Panc1 (cell line): ENCODE data around the gene CORO2A.

ENCODE experiments used
- CTCF ChIP-seq: fragments of 450-650 bp; IDR thresholded peaks from 2 replicates; pipeline ENCODE4 v1.5.1; 2017; ENCODE audit warnings: mild to moderate bottlenecking
- POLR2AphosphoS5 ChIP-seq: IDR thresholded peaks from 2 replicates; pipeline ENCODE4 v1.6.1; 2012; ENCODE audit warnings: mild to moderate bottlenecking, low read depth, low read length, moderate library complexity
- REST ChIP-seq, 2 experiments: IDR thresholded peaks; 2 replicates each; pipeline ENCODE4 v1.6.1; 2011 to 2012; ENCODE audit warnings: low read depth in 2 of 2, control low read depth in 1 of 2, low read length in 1 of 2, mild to moderate bottlenecking in 1 of 2, moderate library complexity in 1 of 2; ENCODE audit not compliant: insufficient read depth in 1 of 2
- SIN3A ChIP-seq: IDR thresholded peaks from 2 replicates; pipeline ENCODE4 v1.6.1; 2012; ENCODE audit warnings: low read depth, mild to moderate bottlenecking, low read length, moderate library complexity, borderline replicate concordance; ENCODE audit not compliant: insufficient read depth

- TF ChIP-seq CTCF (no peak), POLR2AphosphoS5 (no peak), SIN3A (no peak), REST (IDR thresholded peaks at IDR 0.05; ENCODE audit: insufficient read depth in 1 of 2, low read depth in 2 of 2, low read length in 1 of 2) (no peak)
Observed at GRCh38 chr9:98097836-98098235, 94.6 kb downstream of the CORO2A start.
